Fibroblast of the conjunctiva (primary cell): ENCODE results near the gene NUCB2.

Experiments
- DNase-seq: peaks from one replicate; pipeline ENCODE4 v3.0.0-alpha.2; 2010; ENCODE audit warnings: low read depth

The NUCB2 gene

DNA sequence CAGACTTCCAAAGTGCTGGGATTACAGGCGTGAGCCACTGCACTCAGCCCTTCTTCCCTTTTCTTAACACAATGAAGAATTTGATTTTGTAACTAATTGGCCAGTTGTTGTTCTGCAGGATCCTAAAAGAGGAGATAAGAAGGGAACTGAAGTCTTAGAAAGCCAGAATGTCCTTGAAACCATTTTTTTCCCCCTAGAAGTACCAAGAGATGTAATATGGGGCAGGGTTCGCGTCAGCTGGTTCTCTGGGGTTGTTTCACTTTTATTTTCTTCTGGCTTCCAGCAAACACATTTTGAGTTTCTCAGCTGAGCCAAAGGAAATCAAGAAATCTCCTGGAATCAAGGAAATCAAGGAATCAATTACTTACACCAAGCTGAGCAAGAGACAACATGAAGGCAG, 7.6 kb upstream of the NUCB2 start:
- DNase-seq = no peak

- no peak for DNase-seq
These were observed 3.7 kb upstream of the NUCB2 start for GRCh38 chr11:17272801-17273200.

GRCh38 chr11:17273211-17273610, 3.3 kb upstream of the NUCB2 start:
- DNase-seq = no peak

DNA sequence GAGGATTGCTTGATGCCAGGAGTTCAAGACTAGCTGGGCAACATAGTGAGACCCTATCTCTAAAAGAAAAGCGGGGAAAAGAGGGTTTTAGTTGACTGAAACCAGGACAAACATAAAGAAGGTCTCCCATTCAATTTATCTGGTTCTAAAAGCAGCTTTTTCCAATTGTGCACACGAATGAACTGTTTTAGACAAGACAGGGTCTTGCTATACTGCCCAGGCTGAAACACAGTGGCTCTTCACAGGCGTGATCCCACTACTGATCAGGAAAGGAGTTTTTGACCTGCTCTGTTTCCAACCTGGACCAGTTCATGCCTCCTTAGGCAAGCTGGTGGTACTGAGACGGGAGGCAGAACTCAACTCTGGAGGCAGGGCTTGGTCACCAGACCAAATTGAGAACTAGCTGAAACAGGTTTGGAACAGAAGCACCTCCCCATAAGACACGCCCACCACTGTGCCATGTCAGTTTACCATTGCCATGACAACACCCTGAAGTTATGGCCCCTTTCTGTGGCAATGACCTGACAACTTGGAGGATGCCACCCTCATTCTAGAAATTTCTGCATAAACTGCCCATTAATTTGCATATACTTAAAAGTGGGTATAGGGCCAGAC, 2.8 kb upstream of the NUCB2 start:
- DNase-seq = no peak

DNA sequence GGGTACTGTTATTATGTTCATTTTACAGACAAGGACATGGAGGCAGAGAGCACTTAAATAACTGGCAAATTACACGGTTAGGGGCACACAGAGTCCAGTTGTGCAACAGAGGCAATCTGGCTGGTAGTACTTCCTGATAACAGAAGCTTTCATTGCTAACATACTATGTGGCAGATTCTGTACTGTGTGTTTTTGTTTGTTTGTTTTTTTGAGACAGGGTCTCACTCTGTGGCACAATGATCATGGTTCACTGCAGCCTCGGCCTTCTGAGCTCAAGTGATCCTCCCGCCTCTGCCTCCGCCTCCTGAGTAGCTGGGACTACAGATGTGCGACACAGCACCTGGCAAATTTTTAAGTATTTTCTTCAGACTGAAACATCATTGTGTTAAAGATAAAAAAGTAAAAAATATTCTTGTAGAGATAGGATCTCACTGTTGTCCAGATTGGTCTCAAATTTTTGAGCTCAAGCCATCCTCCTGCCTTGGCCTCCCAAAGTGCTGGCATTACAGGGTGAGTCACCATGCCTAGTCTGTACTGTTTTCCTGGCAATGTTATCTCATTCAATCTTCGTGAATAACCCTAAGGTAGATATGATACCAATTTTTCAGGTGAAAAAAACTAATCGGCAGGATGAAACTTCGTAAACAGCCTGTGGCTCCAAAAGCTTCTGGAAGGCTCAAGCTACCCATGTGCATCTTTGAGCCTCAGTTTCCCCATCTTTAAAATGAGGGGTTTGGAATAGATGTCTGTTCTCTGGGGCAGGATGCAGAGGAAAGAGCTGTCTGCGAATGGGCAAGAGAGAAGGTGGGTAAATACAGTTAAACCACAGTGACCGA, 921 bp upstream of the NUCB2 start:
- no peak for DNase-seq

- no peak for DNase-seq
These were observed 565 bp downstream of the NUCB2 start for GRCh38 chr11:17277024-17277584.

- DNase-seq = peak; percentile 35
These were observed 4.1 kb downstream of the NUCB2 start for GRCh38 chr11:17280494-17281127.

GRCh38 chr11:17286332-17286731, 9.8 kb downstream of the NUCB2 start:
- no peak for DNase-seq

GRCh38 chr11:17287058-17287457, 10.5 kb downstream of the NUCB2 start:
- no peak for DNase-seq

GRCh38 chr11:17291710-17292109, 15.2 kb downstream of the NUCB2 start:
- DNase-seq = no peak

DNA sequence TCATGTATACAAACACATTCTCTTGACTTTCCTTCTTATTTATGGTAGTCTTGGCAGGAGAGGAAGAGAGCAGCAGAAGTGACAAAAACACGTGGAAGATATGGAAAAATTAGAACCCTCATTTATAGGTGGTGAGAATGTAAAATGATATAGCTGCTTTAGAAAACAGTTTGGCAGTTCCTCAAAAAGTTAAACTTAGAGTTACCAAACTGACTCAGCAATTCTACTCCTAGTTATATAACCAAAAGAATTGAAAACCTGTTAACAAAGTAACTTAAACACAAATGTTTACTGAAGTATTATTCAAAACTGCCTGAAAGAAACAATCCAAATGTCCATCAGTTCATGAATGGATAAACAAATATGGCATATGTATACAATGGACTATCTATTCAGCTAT, 16.8 kb downstream of the NUCB2 start:
- DNase-seq = no peak

GRCh38 chr11:17294033-17294432, 17.5 kb downstream of the NUCB2 start:
- DNase-seq = no peak

DNA sequence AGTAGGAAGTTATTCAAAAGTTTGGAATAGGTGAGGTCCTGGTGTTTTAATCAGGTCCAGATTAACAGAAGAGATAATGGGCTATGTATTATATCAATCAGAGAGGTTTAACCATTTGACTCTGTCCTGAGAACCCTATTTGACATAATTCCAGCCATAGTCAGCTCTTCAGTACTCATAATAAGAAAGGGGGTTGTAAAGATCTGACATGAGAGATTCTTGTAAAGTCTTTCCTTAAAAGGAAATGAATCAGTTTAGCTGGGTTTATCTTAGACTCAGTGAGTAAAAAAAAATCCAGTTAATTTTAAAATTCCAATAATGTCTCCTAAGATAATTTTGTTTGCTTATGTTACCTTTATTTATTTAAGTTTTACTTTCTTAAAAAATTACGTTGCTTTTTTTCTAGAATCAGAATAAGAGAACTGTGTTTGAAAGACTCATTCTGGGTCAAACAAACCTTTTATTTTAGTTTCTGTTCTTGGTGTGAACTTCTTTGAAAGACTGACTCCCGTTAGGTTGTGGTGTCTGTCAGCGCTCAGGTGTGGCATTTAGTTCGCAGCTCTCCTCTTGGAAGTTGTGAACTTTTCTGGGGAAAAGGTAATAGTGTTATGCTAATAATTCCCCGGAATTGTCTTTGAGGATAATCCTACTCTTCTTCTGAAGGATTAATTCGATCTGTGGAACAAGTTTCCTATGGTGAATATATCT, 20.5 kb downstream of the NUCB2 start:
- no peak for DNase-seq

DNA sequence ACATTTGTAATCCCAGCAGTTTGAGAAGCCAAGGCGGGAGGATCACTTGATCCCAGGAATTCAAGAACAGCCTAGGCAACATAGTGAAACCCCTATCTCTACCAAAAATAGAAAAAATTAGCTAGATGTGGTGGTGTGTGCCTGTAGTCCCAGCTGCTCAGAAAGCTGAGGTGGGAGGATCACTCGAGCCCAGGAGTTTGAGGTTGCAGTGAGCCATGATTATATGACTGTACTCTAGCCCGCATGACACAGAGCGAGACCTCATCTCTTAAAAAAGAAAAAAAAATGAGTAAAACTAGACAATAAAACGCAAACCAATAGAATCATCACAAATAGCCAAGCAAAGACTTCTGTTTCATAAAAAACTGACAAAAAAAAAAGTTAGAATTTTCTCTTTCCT, 21.8 kb downstream of the NUCB2 start:
- no peak for DNase-seq

GRCh38 chr11:17300372-17300771, 23.8 kb downstream of the NUCB2 start:
- DNase-seq = no peak

DNA sequence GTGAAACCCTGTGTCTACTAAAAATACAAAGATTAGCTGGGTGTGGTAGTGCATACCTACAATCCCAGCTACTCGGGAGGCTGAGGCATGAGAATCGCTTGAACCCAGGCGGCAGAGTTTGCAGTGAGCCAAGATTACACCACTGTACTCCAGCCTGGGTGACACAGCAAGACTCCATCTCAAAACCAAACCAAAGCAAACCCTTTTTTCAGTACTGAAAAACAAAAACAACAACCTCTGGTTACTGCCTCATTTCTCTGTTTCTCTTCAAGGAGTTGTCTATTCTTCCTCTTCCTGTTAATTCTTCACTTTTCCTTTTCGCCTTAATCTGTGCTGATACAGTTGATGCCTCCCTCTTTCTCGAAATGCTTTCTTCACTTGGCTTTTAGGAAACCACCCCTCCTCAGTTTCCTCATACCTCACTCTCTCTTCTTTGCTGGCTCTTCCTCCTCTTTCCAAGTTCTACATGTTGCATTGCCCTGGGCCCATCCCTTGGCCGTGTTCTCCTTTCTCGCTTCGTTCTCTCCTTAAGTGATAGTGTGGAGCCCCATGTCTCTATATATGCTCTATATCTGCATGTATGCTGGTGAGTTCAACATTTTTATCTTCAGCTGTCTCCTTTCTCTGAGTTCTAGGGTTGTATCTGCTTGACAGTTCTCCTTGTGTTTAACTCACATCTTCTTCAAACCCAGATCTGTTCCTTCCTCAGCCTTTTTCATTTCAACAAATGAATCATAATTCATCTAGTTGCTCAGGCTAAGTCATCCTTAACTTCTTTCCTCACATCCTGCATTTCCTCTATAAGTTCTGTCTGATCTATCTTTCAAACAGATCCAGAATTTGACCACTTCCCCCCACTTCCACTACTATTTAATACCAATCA, 37.1 kb downstream of the NUCB2 start:
- no peak for DNase-seq

GRCh38 chr11:17314232-17314547, 37.7 kb downstream of the NUCB2 start:
- peak; percentile 55 for DNase-seq

GRCh38 chr11:17314904-17315426, 38.4 kb downstream of the NUCB2 start:
- DNase-seq = no peak

DNA sequence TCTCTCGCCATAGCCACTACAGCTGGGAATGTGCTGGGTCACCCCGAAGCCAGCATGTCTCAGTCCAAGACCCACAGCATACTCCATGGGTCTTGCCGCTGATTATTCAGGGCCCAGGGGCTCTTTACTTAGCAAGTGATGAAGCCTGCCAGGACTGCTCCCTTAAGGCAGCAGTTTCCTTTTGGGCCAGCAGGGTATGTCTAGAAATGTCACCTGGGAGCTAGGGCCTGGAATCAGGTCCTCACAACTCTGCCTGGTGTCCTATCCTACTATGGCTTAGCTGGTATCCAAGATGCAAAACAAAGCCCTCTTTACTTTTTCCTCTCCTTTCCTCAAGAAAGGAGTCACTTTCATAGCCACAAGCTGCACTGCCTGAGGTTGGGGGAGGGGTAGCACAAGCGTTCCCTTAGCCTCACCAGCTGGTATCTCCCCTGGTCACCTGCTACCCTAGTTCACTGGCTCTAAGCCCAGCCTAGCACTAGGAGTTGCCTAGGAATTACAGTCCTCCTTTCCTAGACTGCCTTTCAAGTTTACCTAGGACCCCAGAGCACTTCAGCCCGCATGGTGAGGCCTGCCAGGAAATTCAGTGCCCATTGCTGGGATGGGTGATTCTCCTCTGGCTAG, 52.4 kb downstream of the NUCB2 start:
- DNase-seq = no peak

DNA sequence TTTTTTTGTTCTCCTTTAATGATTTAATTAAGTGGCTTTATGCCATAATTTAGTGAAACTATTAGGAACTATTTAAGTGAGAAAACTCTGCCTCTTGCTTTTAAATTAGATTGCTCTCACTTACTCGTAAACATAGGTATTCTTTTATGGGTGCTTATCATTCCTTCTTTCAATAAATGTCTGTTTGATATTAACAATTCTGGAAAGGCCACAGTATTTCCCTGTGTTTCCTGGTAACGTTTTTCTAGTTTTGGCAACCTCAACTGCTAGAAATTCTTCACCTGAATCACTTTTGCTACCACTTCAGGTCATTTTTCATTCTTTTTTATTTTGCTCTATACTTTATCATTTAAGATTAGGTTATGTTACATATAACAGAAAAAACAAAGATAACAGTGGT, 55.1 kb downstream of the NUCB2 start:
- DNase-seq = no peak
